ENCODE results near the gene SGMS1. TPM values are rescaled to one million over a fixed set of nuclear protein-coding genes. Genes with fewer than 3 reads are reported as not detected.

SGMS1 gene
- total RNA-seq, 1 donor from 2014 or later: 25.6 TPM

- H3K9me3 Mint-ChIP-seq (ENCODE audit: unreplicated experiment): peaks cover 2% of the 10 kb centered on the region
- H3K27me3 ChIP-seq (ENCODE audit: insufficient read depth, low read length): no peaks in the 10 kb centered on the region
- FAIRE-seq (no peak), DNase-seq (ENCODE audit: low read depth) (no peak)
- peaks cover 11% of the 10 kb centered on the region for H3K4me1 Mint-ChIP-seq (ENCODE audit: low read depth, unreplicated experiment)
- no peaks in the 10 kb centered on the region for H3K4me1 ChIP-seq (ENCODE audit: insufficient read depth, low read length)
- no peak overlapping the region for H3K4me3 ChIP-seq (ENCODE audit: insufficient read depth, low read depth, low read length)
- H2AFZ ChIP-seq (ENCODE audit: low read depth, low read length): no peak overlapping the region
- no peak overlapping the region for H3K4me2 ChIP-seq (ENCODE audit: low read length)
- H3K27ac ChIP-seq (ENCODE audit: low read depth, low read length): no peak overlapping the region
- H3K9me3 ChIP-seq (ENCODE audit: insufficient read depth, low read depth, low read length): no peaks in the 10 kb centered on the region
- no peaks in the 10 kb centered on the region for H3K79me2 ChIP-seq (ENCODE audit: insufficient read depth, low read length)
- peaks cover 5% of the 10 kb centered on the region for H3K36me3 Mint-ChIP-seq (ENCODE audit: low read depth, unreplicated experiment)
- H3K4me3 Mint-ChIP-seq (ENCODE audit: unreplicated experiment): no peak overlapping the region
- no peak overlapping the region for H3K27ac Mint-ChIP-seq (ENCODE audit: unreplicated experiment)
- peaks cover 5% of the 10 kb centered on the region for H3K36me3 ChIP-seq (ENCODE audit: insufficient read depth, low read length)
- TF ChIP-seq, protein P1, sequence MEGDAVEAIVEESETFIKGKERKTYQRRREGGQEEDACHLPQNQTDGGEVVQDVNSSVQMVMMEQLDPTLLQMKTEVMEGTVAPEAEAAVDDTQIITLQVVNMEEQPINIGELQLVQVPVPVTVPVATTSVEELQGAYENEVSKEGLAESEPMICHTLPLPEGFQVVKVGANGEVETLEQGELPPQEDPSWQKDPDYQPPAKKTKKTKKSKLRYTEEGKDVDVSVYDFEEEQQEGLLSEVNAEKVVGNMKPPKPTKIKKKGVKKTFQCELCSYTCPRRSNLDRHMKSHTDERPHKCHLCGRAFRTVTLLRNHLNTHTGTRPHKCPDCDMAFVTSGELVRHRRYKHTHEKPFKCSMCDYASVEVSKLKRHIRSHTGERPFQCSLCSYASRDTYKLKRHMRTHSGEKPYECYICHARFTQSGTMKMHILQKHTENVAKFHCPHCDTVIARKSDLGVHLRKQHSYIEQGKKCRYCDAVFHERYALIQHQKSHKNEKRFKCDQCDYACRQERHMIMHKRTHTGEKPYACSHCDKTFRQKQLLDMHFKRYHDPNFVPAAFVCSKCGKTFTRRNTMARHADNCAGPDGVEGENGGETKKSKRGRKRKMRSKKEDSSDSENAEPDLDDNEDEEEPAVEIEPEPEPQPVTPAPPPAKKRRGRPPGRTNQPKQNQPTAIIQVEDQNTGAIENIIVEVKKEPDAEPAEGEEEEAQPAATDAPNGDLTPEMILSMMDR (IDR thresholded peaks at IDR 0.05; ENCODE audit: insufficient read depth, low read depth, low read length): no peak
- no peak for TF ChIP-seq EZH2 (IDR thresholded peaks at IDR 0.05; ENCODE audit: insufficient read depth, low read length)
- H4K20me1 ChIP-seq (ENCODE audit: insufficient read depth, low read length): no peaks in the 10 kb centered on the region
- no peaks in the 10 kb centered on the region for H3K27me3 Mint-ChIP-seq (ENCODE audit: low read depth, unreplicated experiment)
- no peak overlapping the region for H3K9ac ChIP-seq (ENCODE audit: low read length)
Observed at GRCh38 chr10:50315424-50315823, 308.3 kb downstream of the SGMS1 start.

GRCh38 chr10:50314169-50315071 is 309.3 kb downstream of the SGMS1 start:
- no peak overlapping the region for H3K9ac ChIP-seq (ENCODE audit: low read length)
- FAIRE-seq: no peak
- Mint-ChIP-seq H3K27ac (ENCODE audit: unreplicated experiment) (no peak overlapping the region), H3K36me3 (ENCODE audit: low read depth, unreplicated experiment) (peaks cover 5% of the 10 kb centered on the region), H3K4me1 (ENCODE audit: low read depth, unreplicated experiment) (peaks cover 11% of the 10 kb centered on the region), H3K4me3 (ENCODE audit: unreplicated experiment) (no peak overlapping the region), H3K27me3 (ENCODE audit: low read depth, unreplicated experiment) (no peaks in the 10 kb centered on the region), H3K9me3 (ENCODE audit: unreplicated experiment) (no peaks in the 10 kb centered on the region)
- H3K4me1 ChIP-seq (ENCODE audit: insufficient read depth, low read length): no peaks in the 10 kb centered on the region
- no peak overlapping the region for H3K4me2 ChIP-seq (ENCODE audit: low read length)
- H2AFZ ChIP-seq (ENCODE audit: low read depth, low read length): no peak overlapping the region
- TF ChIP-seq EZH2 (IDR thresholded peaks at IDR 0.05; ENCODE audit: insufficient read depth, low read length): no peak
- H3K9me3 ChIP-seq (ENCODE audit: insufficient read depth, low read depth, low read length): no peaks in the 10 kb centered on the region
- no peaks in the 10 kb centered on the region for H3K79me2 ChIP-seq (ENCODE audit: insufficient read depth, low read length)
- no peak overlapping the region for H3K27ac ChIP-seq (ENCODE audit: low read depth, low read length)
- no peaks in the 10 kb centered on the region for H4K20me1 ChIP-seq (ENCODE audit: insufficient read depth, low read length)
- peaks cover 5% of the 10 kb centered on the region for H3K36me3 ChIP-seq (ENCODE audit: insufficient read depth, low read length)
- DNase-seq (ENCODE audit: low read depth): no peak
- no peak overlapping the region for H3K4me3 ChIP-seq (ENCODE audit: insufficient read depth, low read depth, low read length)
- H3K27me3 ChIP-seq (ENCODE audit: insufficient read depth, low read length): no peaks in the 10 kb centered on the region

DNA sequence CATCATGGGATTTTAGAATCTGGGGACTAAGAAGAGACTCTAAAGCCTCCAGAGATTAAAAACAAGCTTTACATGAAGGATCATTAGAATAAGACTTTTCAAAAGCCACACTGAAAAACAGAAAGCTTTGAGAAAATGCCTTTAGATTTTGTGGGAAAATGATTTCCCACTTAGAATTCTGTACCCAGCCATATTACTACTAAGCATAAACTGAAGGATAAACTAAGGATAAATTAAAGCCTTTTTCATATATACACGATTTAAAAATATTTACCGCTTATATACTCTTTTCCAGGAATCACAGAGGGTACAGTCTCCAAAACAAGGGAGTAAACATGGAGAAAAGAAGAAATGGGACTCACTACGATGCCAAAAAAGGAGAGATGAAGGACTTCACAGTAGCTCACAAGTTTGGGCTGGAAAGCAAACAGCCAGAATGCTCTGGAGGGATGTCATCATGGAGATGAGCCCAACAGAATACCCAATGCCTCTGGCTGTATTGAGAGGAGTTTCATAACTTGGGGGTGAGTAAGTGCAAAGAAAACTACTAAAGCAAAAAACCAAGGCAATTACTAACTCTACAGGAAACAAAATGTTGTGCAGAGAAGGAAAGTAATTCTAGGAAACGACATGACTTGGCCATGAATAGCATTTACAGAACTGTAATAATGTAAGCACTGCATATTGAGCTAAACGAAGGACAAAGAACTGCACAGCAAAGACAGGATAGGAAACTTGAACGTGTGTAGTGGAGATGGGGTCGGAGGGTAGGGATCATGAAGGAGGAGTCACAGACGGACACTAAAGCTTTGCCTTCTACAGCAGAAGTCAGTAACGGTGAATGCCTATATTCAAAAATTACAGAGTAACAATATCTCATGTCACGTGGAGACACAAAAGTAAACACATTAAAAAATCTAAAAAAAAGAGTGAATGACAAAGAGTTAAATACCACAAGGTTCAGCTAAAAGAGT is 311.0 kb downstream of the SGMS1 start:
- Histone ChIP-seq H3K79me2 (ENCODE audit: insufficient read depth, low read length) (no peaks in the 10 kb centered on the region), H3K4me1 (ENCODE audit: insufficient read depth, low read length) (no peaks in the 10 kb centered on the region), H3K9ac (ENCODE audit: low read length) (no peak overlapping the region), H3K9me3 (ENCODE audit: insufficient read depth, low read depth, low read length) (no peaks in the 10 kb centered on the region), H3K27ac (ENCODE audit: low read depth, low read length) (no peak overlapping the region), H3K36me3 (ENCODE audit: insufficient read depth, low read length) (peaks cover 5% of the 10 kb centered on the region), H3K4me2 (ENCODE audit: low read length) (peak overlapping the region; percentile 9), H3K4me3 (ENCODE audit: insufficient read depth, low read depth, low read length) (no peak overlapping the region), H3K27me3 (ENCODE audit: insufficient read depth, low read length) (no peaks in the 10 kb centered on the region), H2AFZ (ENCODE audit: low read depth, low read length) (no peak overlapping the region), H4K20me1 (ENCODE audit: insufficient read depth, low read length) (no peaks in the 10 kb centered on the region)
- peak; percentile 31 for DNase-seq (ENCODE audit: low read depth)
- Mint-ChIP-seq H3K4me1 (ENCODE audit: low read depth, unreplicated experiment) (peaks cover 11% of the 10 kb centered on the region), H3K27ac (ENCODE audit: unreplicated experiment) (no peak overlapping the region), H3K4me3 (ENCODE audit: unreplicated experiment) (no peak overlapping the region), H3K36me3 (ENCODE audit: low read depth, unreplicated experiment) (peaks cover 5% of the 10 kb centered on the region), H3K27me3 (ENCODE audit: low read depth, unreplicated experiment) (no peaks in the 10 kb centered on the region), H3K9me3 (ENCODE audit: unreplicated experiment) (no peaks in the 10 kb centered on the region)
- peak; percentile 32 for FAIRE-seq
- no peak for TF ChIP-seq EZH2 (IDR thresholded peaks at IDR 0.05; ENCODE audit: insufficient read depth, low read length)
- TF ChIP-seq, protein P1 (IDR thresholded peaks at IDR 0.05; ENCODE audit: insufficient read depth, low read depth, low read length): no peak
